ENCODE data around the gene MOGAT1.
"Not testable (repeated sequence)": the region's sequence is repeated elsewhere in the genome, so short reads cannot be mapped to it uniquely, and the experiment has no call there.

Gene MOGAT1

GRCh38 chr2:222743251-222743812 lies 71.9 kb downstream of the MOGAT1 start:
- no peak for DNase-seq (ENCODE audit: low read depth)

DNA sequence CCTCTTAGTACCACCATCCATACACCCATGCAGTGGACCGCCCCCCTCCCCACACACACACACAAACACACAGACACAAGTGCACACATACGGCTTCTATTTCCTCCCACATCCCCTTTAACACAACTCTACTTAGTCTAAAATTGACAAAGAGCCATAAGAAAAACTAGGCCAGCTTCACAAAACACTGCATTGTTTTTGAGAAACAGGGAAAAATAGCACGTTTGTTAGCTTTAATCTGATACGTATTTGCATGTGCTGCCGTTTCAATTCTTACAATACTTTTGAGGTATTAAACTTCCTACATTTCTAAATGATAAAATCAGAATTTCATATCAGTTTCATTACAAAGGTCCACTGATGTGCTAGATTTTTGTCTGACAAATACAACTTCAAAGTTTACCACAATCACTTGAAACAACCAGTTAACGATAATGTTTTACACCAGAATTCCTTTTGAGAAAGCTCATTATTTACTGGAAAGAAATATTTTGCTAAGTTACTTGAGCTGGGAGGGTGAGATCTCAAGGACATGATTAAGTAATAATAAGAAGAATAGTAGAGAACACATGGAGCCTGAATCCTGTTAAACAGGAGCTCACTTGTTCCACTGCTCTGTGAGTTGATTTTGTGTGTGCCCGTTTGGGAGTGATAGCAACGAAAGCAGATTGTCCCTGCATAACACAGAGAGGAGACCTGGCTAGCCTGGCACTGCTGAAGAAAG lies 74.5 kb downstream of the MOGAT1 start:
- DNase-seq (ENCODE audit: low read depth), result no peak

DNA sequence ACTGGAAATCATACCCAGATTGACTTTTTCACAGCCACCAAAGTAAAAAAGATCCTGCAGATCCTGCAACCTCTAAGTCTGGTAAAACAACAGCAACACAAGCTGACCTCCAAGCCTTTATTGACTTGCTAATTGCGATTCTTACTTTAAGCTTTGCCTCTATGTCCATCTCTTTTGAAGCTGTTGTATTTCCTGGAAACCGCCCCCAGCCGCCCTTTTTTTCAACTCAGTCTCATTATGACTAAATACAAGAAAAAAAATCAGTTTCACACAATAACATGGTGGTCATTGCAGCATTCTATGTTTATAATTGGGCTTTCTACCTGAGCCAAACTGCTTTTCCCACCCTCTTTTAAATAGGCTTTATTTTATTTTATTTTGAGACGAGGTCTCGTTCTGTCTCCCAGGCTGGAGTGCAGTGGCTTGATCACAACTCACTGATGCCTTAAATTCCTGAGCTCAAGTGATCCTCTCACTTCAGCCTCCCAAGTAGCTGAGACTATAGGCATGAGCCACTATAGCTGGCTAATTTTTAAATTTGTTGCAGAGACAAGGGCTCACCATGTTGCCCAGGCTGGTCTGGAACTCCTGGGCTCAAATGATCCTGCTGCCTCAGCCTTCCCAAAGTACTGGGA lies 76.2 kb downstream of the MOGAT1 start:
- no peak for DNase-seq (ENCODE audit: low read depth)

DNA sequence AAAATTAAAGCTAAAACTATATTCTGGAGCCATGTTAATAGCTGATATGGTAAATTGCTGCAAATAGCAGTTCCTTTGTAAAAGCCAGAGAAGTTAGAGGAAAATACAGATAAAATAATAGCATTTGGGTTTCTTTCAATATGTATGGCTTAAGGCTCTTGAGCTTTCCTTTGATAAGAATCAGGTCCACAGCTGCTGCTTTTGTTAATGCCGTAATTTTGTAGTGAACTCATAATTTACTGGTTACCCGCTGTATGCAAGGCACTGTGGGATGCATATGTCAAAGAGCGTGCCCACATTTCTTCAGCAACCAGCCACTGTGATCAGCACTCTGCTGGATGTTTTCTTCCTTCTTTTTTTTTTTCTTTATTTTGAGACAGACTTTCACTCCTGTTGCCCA lies 79.1 kb downstream of the MOGAT1 start:
- DNase-seq (ENCODE audit: low read depth), result no peak

DNA sequence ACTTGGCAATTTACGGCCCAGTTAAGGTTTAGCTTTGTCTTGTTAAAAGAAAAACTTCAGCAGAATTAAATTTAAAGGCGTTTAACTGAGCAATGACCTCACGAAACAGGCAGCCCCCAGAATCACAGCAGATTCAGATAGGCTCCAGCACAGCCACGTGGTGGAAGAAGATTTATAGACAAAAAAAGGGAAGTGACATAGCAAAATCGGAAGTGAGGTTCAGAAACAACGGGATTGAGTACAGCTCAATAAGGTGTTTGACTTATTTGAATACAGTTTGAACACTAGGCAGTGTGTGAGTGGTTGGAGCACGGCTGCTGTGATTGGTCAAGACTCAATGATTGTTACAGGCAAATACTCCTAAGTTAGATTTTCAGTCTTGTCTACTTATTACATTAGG lies 79.8 kb downstream of the MOGAT1 start:
- DNase-seq (ENCODE audit: low read depth), result no peak

DNA sequence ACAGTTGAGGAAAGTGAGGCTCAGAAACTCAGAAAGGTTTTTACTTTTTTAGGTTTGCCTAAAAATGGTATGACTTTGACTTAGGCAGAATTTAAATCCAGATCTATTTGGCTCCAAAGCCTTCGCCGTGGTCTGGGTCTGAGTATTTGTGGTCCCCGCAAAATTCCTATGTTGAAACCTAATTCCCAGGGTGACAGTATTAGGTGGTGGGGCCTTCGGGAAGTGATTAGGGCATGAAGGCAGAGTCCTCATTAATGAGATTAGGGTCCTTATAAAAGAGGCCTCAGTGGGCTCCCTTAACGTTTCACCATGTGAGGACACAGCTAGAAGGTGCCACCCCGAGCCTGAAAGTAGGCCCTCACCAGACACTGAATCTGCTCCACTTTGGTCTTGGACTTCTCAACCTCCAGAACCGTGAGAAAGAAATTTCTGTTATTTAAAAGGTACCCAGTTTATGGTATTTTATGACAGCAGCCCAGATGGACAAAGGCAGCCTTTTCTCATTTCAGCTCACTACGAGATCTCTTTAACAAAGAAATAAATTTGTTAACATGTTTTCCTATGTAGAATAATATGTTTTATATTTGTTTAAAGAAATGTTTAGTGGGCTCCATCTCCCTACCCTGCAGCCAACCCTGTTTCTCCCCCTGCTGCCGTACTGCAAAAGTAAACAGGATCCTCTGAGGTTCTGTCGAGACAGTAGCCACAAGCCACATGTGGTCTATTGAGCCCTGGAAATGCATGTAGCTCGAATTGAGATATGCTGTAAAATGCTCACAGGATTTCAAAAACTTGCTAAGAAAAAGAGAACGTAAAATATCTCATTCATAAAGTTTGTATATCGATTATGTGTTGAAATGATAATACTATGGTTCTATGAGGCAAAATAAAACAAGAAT lies 80.6 kb downstream of the MOGAT1 start:
- DNase-seq (ENCODE audit: low read depth), result no peak

DNA sequence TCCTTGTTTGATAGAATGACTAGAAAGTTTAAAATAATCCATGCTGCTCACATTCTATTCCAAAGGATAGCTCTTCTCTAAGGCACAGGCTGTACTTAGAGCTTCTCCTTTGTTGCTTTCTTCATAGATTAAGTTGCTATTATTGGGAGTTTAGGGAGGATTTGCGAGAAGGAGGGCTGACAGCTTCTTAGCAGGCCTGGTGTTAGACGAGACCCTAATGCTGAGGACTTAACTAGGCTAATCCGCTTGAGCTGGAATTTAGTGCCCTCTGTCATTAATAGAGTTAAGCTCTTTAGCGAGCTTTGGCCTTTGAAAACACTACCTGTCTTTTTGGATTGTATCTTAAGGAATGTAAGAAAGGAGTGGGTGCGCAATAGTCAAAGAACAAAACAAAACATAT lies 81.3 kb downstream of the MOGAT1 start:
- DNase-seq (ENCODE audit: low read depth), result no peak

DNA sequence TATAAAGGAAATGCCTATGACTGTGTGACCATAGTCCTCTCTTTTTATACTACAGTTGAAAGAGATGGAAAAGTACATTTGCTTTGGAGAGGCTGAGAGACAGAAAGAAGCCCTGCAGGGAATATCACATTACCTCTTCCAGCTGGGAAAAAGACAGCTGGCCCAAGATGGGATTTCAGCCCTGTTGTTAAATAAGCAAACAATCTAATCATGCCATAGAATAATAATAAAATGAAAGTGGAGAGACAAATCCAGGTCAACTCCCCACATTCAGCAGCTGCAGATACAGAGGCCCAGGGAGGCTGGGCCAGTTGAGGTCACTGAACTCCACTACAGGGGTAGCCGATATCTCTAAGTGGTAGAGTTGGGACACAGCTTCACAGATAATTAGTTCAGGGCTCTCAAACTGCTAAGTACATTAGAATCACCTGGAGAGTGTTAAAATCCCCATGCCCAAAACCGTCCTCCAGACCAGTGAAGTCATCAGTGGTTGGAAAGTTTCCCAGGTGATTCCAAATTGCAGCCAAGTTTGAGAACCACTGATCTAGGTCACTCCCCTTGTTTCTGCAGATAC lies 81.9 kb downstream of the MOGAT1 start:
- DNase-seq (ENCODE audit: low read depth), result no peak

- no peak for DNase-seq (ENCODE audit: low read depth)
Measured at GRCh38 chr2:222754324-222754930, 83.0 kb downstream of the MOGAT1 start.

GRCh38 chr2:222755593-222755992 lies 84.1 kb downstream of the MOGAT1 start:
- not testable (repeated sequence) for DNase-seq (ENCODE audit: low read depth)

GRCh38 chr2:222756362-222756831 lies 84.9 kb downstream of the MOGAT1 start:
- no peak for DNase-seq (ENCODE audit: low read depth)

DNA sequence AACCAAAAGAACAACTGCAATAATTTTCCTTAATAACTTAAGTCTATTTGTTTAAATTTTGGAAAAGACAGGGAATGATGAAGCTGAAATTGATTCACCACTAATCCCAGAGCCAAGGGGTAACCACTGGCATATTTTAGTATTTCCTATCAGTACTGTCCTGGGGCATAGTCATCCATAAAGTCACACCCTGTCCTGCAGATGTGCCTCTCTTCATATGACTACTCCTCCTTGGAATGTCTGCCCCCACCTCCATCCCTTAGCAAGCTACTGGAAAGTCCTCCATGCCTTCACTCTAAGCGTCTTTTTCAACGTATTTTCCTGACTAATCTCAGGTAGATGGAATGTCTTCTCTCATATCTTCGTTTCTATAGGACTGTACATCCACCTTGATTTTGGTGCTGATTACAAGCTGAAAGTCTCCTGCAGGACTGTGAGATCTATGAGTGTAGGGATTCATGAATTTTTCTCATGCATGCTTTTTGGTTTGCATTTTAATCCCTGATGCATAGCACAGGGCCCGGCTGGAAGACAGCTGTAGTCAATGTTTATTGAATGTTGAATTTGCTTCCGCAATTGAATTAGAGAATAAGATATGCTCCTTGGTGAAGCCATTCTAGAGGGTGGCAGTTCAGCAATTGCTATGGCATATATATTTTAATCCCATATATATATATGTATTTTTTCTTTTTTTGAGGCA lies 85.6 kb downstream of the MOGAT1 start:
- peak; percentile 91 for DNase-seq (ENCODE audit: low read depth)
